Peyer's patch (tissue), 4 donors: Measurements from ENCODE around the gene CMTM8.

Experiments
- CTCF ChIP-seq, 6 experiments: fragments of 450-650 bp in 4 of 6; fragments of 200-600 bp in 2 of 6; sonication (generic) in 1 of 6; IDR thresholded peaks; one replicate each; pipeline ENCODE4 v1.5.1; 2017 to 2019; ENCODE audit warnings: antibody characterized with exemption in 6 of 6, mild to moderate bottlenecking in 3 of 6, moderate library complexity in 1 of 6
- POLR2A ChIP-seq, 2 donors: fragments of 450-650 bp; IDR thresholded peaks; one replicate each; pipeline ENCODE4 v1.5.1; 2017; ENCODE audit warnings: antibody characterized with exemption in 2 of 2, mild to moderate bottlenecking in 2 of 2, moderate library complexity in 2 of 2

GRCh38 chr3:32217339-32217738 is 21.1 kb upstream of the CMTM8 start:
- TF ChIP-seq CTCF (IDR thresholded peaks at IDR 0.05) = no peak
- no peak for TF ChIP-seq POLR2A (IDR thresholded peaks at IDR 0.05)
